Trophoblast cell (in vitro differentiated cells and primary cell): Measurements from ENCODE around the gene GABRB2.

Experiments used
- DNase-seq, 2 donors: peaks; one replicate each; pipeline ENCODE4 v3.0.0-alpha.2; 2016
- H2AFZ ChIP-seq: 2 replicates; pipeline ENCODE4 v1.6.1; 2013; ENCODE audit warnings: low read length, moderate library complexity, mild to moderate bottlenecking; ENCODE audit not compliant: insufficient read depth, poor library complexity
- H2AK5ac ChIP-seq: 2 replicates; pipeline ENCODE4 v1.6.1; 2013; ENCODE audit warnings: mild to moderate bottlenecking, low read length
- H2BK120ac ChIP-seq: 2 replicates; pipeline ENCODE4 v1.6.1; 2013; ENCODE audit warnings: low read length, mild to moderate bottlenecking, moderate library complexity; ENCODE audit not compliant: insufficient read depth, poor library complexity
- H2BK12ac ChIP-seq: 2 replicates; pipeline ENCODE4 v1.6.1; 2013; ENCODE audit warnings: mild to moderate bottlenecking, low read length, moderate library complexity
- H2BK5ac ChIP-seq: 2 replicates; pipeline ENCODE4 v1.6.1; 2013; ENCODE audit warnings: low read length, low read depth, moderate library complexity, mild to moderate bottlenecking; ENCODE audit not compliant: poor library complexity
- H3K14ac ChIP-seq: 2 replicates; pipeline ENCODE4 v1.6.1; 2013; ENCODE audit warnings: mild to moderate bottlenecking, low read length
- H3K18ac ChIP-seq: 2 replicates; pipeline ENCODE4 v1.6.1; 2013; ENCODE audit warnings: mild to moderate bottlenecking, low read length
- H3K23ac ChIP-seq: 2 replicates; pipeline ENCODE4 v1.6.1; 2013; ENCODE audit warnings: low read length
- H3K27ac ChIP-seq: 2 replicates; pipeline ENCODE4 v1.5.1; 2013; ENCODE audit warnings: low read depth, mild to moderate bottlenecking, inconsistent platforms, low read length, moderate library complexity
- H3K27me3 ChIP-seq: 2 replicates; pipeline ENCODE4 v1.6.1; 2013; ENCODE audit warnings: inconsistent platforms, mild to moderate bottlenecking, low read length, moderate library complexity; ENCODE audit not compliant: insufficient read depth
- H3K36me3 ChIP-seq, 2 experiments: 1 replicate in 1 of 2; 2 replicates in 1 of 2; pipeline ENCODE4 v1.6.1; 2013; ENCODE audit warnings: low read length in 2 of 2, mild to moderate bottlenecking in 2 of 2, moderate library complexity in 1 of 2; ENCODE audit not compliant: insufficient read depth in 2 of 2, control insufficient read depth in 1 of 2
- H3K4ac ChIP-seq: 2 replicates; pipeline ENCODE4 v1.6.1; 2013; ENCODE audit warnings: low read depth, mild to moderate bottlenecking, low read length, moderate library complexity
- H3K4me1 ChIP-seq, 2 experiments: 1 replicate in 1 of 2; 2 replicates in 1 of 2; pipeline ENCODE4 v1.6.1; 2013; ENCODE audit warnings: low read length in 2 of 2, mild to moderate bottlenecking in 2 of 2, moderate library complexity in 1 of 2; ENCODE audit not compliant: insufficient read depth in 2 of 2, control insufficient read depth in 1 of 2
- H3K4me2 ChIP-seq: 2 replicates; pipeline ENCODE4 v1.6.1; 2013; ENCODE audit warnings: inconsistent platforms, mild to moderate bottlenecking, low read length, moderate library complexity
- H3K4me3 ChIP-seq: 2 replicates; pipeline ENCODE4 v1.5.1; 2013; ENCODE audit warnings: mild to moderate bottlenecking, low read depth, low read length, inconsistent platforms
- H3K79me1 ChIP-seq: one replicate; pipeline ENCODE4 v1.6.1; 2013; ENCODE audit warnings: low read length
- H3K79me2 ChIP-seq: 2 replicates; pipeline ENCODE4 v1.6.1; 2013; ENCODE audit warnings: low read length, mild to moderate bottlenecking; ENCODE audit not compliant: control insufficient read depth, insufficient read depth, poor library complexity
- H3K9ac ChIP-seq: 2 replicates; pipeline ENCODE4 v1.6.1; 2013; ENCODE audit warnings: mild to moderate bottlenecking, low read length
- H3K9me3 ChIP-seq: 2 replicates; pipeline ENCODE4 v1.6.1; 2013; ENCODE audit warnings: low read depth, mild to moderate bottlenecking, control low read depth, inconsistent platforms, low read length; ENCODE audit not compliant: insufficient read depth
- H4K12ac ChIP-seq: 2 replicates; pipeline ENCODE4 v1.6.1; 2013; ENCODE audit warnings: low read depth, mild to moderate bottlenecking, low read length, moderate library complexity
- H4K8ac ChIP-seq: 2 replicates; pipeline ENCODE4 v1.6.1; 2013; ENCODE audit warnings: low read depth, mild to moderate bottlenecking, low read length, moderate library complexity
- H4K91ac ChIP-seq: one replicate; pipeline ENCODE4 v1.6.1; 2013; ENCODE audit warnings: low read depth, mild to moderate bottlenecking, low read length, moderate library complexity
- WGBS: extraction: QIAGEN DNeasy Blood & Tissue Kit; methylation state at CpG from one replicate; pipeline ENCODE4 v1.1.7; 2013; ENCODE audit warnings: missing lambda C conversion rate; ENCODE audit not compliant: insufficient read length, insufficient coverage; ENCODE audit errors: extremely low coverage; 5-methylcytosine and 5-hydroxymethylcytosine counted together

The GABRB2 gene

DNA sequence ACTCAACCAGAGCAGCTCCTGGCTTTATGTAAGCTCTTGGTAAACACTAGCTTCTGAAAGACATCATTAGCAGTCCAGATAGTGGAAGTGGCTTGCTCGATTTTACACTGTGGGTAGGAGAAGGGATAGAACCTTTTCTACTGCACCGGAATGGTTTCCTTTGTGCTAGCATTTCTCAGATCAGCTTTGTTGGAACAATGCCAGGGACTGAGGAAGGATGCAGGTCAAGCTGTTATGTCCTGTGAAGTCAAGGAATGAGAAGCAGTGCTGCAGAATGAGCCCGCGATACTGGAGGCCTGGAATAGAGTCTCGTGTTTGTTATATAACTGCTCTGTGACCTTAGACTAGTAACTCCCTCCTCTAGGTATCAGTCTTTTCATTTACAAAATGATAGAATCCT, 233.6 kb downstream of the GABRB2 start:
- Histone ChIP-seq H3K79me1 (no peaks in the 10 kb centered on the region), H4K91ac (no peak overlapping the region), H3K36me3 (no peaks in the 10 kb centered on the region), H3K23ac (no peak overlapping the region), H3K79me2 (no peaks in the 10 kb centered on the region), H3K4ac (no peak overlapping the region), H3K4me2 (no peak overlapping the region), H3K9me3 (no peaks in the 10 kb centered on the region), H4K8ac (no peak overlapping the region), H3K18ac (no peak overlapping the region), H2AFZ (no peak overlapping the region), H4K12ac (no peak overlapping the region), H3K27ac (no peak overlapping the region), H2BK12ac (no peak overlapping the region), H3K4me1 (no peaks in the 10 kb centered on the region), H2BK5ac (no peak overlapping the region), H3K9ac (no peak overlapping the region), H3K14ac (no peak overlapping the region), H2AK5ac (no peak overlapping the region), H2BK120ac (no peak overlapping the region), H3K4me3 (no peak overlapping the region), H3K27me3 (no peaks in the 10 kb centered on the region)
- WGBS: no CpG with 5 or more reads among the region's 5 CpGs
- DNase-seq: no peak

DNA sequence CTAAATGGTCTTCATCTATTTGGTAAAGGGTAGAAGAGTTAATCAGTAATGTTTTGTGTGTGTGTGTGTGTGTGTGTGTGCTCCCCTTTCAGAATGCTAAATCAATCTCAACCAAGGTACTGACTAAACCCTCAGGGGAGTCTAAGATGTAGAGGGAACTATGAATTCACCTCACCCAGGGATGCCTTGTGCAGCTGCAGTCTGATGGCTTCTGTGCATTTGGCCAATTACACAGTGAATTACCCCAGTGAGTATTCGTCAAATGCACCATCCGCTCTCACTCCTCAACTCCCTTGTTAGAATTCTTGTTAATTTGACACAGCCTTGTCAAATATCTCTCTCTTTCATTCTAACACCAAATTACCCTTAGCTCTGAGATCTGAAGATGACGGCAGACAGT, 234.6 kb downstream of the GABRB2 start:
- Histone ChIP-seq H2AFZ (no peak overlapping the region), H3K4me3 (no peak overlapping the region), H3K9me3 (no peaks in the 10 kb centered on the region), H3K79me1 (no peaks in the 10 kb centered on the region), H3K4me1 (no peaks in the 10 kb centered on the region), H3K23ac (no peak overlapping the region), H4K91ac (no peak overlapping the region), H3K9ac (no peak overlapping the region), H4K12ac (no peak overlapping the region), H3K79me2 (no peaks in the 10 kb centered on the region), H3K36me3 (no peaks in the 10 kb centered on the region), H2AK5ac (no peak overlapping the region), H3K27ac (no peak overlapping the region), H3K4me2 (no peak overlapping the region), H3K14ac (no peak overlapping the region), H3K27me3 (no peaks in the 10 kb centered on the region), H2BK5ac (no peak overlapping the region), H2BK120ac (no peak overlapping the region), H2BK12ac (no peak overlapping the region), H4K8ac (no peak overlapping the region), H3K18ac (no peak overlapping the region), H3K4ac (no peak overlapping the region)
- no peak for DNase-seq
- WGBS: no CpG with 5 or more reads among the region's 3 CpGs

GRCh38 chr5:161311146-161311708, 235.3 kb downstream of the GABRB2 start:
- Histone ChIP-seq H3K79me2 (no peaks in the 10 kb centered on the region), H3K27ac (no peak overlapping the region), H2BK12ac (no peak overlapping the region), H3K9ac (no peak overlapping the region), H3K36me3 (no peaks in the 10 kb centered on the region), H2BK5ac (no peak overlapping the region), H4K12ac (no peak overlapping the region), H3K14ac (no peak overlapping the region), H4K8ac (no peak overlapping the region), H3K4ac (no peak overlapping the region), H2BK120ac (no peak overlapping the region), H2AK5ac (no peak overlapping the region), H4K91ac (no peak overlapping the region), H3K4me2 (no peak overlapping the region), H3K4me1 (no peaks in the 10 kb centered on the region), H3K9me3 (no peaks in the 10 kb centered on the region), H3K23ac (no peak overlapping the region), H3K4me3 (no peak overlapping the region), H2AFZ (no peak overlapping the region), H3K79me1 (no peaks in the 10 kb centered on the region), H3K18ac (no peak overlapping the region), H3K27me3 (no peaks in the 10 kb centered on the region)
- no CpG with 5 or more reads among the region's 2 CpGs for WGBS
- peak in 1 of 2 donors; percentile 47 for DNase-seq

DNA sequence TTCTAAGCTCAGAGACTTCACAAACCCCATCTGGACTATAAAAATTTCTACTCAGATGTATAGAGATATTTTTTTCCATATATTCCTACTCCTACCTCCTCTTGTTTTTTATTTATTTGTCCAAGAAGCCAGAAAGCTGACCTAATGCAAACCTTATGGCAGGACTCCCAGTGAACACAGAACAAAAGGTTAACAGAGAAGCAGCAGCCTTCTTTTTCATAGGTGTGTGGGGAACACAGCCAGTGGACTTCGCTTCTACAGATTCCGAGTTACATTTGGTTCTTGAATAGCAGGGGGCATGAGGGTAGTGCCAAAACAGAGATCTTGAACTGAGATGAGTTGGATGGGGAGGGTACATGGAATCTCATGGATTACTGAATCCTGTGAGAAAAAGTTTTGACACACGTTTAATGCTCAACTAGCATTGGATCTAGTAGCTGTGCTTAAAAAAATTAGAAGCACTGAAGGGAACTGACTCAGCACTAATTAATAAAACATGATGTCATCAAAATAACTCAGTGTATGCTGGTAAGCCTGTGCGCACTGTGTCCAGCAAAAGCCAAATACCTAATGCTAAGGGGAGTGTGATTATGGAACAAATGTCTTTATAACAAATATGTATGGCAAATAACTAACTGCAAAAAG, 240.1 kb downstream of the GABRB2 start:
- Histone ChIP-seq H3K23ac (no peak overlapping the region), H2BK12ac (no peak overlapping the region), H2BK120ac (no peak overlapping the region), H3K4me3 (no peak overlapping the region), H3K14ac (no peak overlapping the region), H3K79me2 (no peaks in the 10 kb centered on the region), H2AFZ (no peak overlapping the region), H4K91ac (no peak overlapping the region), H3K79me1 (no peaks in the 10 kb centered on the region), H3K4me2 (no peak overlapping the region), H3K4me1 (no peaks in the 10 kb centered on the region), H3K4ac (no peak overlapping the region), H3K18ac (no peak overlapping the region), H3K9me3 (no peaks in the 10 kb centered on the region), H3K36me3 (no peaks in the 10 kb centered on the region), H2AK5ac (no peak overlapping the region), H3K27me3 (no peaks in the 10 kb centered on the region), H3K9ac (no peak overlapping the region), H4K12ac (no peak overlapping the region), H3K27ac (no peak overlapping the region), H2BK5ac (no peak overlapping the region), H4K8ac (no peak overlapping the region)
- WGBS: no CpG with 5 or more reads among the region's 4 CpGs
- peak; percentile 7 to 66 for DNase-seq
